DND-41 (cell line): ENCODE measurements around the gene GTPBP2.

Source experiments
- ATAC-seq: fragments of 200-7000 bp; cut with Tn5 transposase; 3 replicates; pipeline ENCODE4 v1.9.1; 2021; ENCODE audit warnings: low read depth; ENCODE audit not compliant: insufficient read depth
- DNase-seq: peaks from one replicate; pipeline ENCODE4 v3.0.0-alpha.2; 2020
- H2AFZ ChIP-seq: 2 replicates; pipeline ENCODE4 v1.6.0; 2012; ENCODE audit warnings: low read depth, low read length
- H3K27ac ChIP-seq: 2 replicates; pipeline ENCODE4 v1.5.1; 2012; ENCODE audit warnings: low read length, inconsistent platforms
- H3K27me3 ChIP-seq: fragments of 200-600 bp; sonication (generic); 2 replicates; pipeline ENCODE4 v1.6.0; 2012; ENCODE audit warnings: low read length, mild to moderate bottlenecking, inconsistent platforms; ENCODE audit not compliant: insufficient read depth, poor library complexity
- H3K36me3 ChIP-seq: 2 replicates; pipeline ENCODE4 v1.5.1; 2012; ENCODE audit warnings: low read length, inconsistent platforms; ENCODE audit not compliant: insufficient read depth
- H3K4me1 ChIP-seq: 2 replicates; pipeline ENCODE4 v1.5.1; 2012; ENCODE audit warnings: mild to moderate bottlenecking, low read length; ENCODE audit not compliant: insufficient read depth
- H3K4me2 ChIP-seq: 2 replicates; pipeline ENCODE4 v1.6.0; 2012; ENCODE audit warnings: mild to moderate bottlenecking, moderate library complexity, low read length, inconsistent platforms; ENCODE audit not compliant: insufficient read depth
- H3K4me3 ChIP-seq, 2 experiments: fragments of 200-600 bp in 1 of 2; shearing (Covaris generic) in 1 of 2; 2 replicates each; pipeline ENCODE4 v1.5.1; 2012 to 2016; ENCODE audit warnings: inconsistent platforms in 2 of 2, low read length in 2 of 2, mild to moderate bottlenecking in 2 of 2, low read depth in 1 of 2, moderate library complexity in 1 of 2
- H3K79me2 ChIP-seq: 2 replicates; pipeline ENCODE4 v1.6.0; 2012; ENCODE audit warnings: low read length, inconsistent platforms; ENCODE audit not compliant: insufficient read depth
- H3K9ac ChIP-seq: 2 replicates; pipeline ENCODE4 v1.6.0; 2012; ENCODE audit warnings: low read depth, mild to moderate bottlenecking, inconsistent platforms, low read length, moderate library complexity
- H3K9me3 ChIP-seq: 2 replicates; pipeline ENCODE4 v1.5.1; 2012; ENCODE audit warnings: low read length, moderate library complexity, mild to moderate bottlenecking, inconsistent platforms; ENCODE audit not compliant: insufficient read depth, severe bottlenecking
- H4K20me1 ChIP-seq: 2 replicates; pipeline ENCODE4 v1.6.0; 2012; ENCODE audit warnings: low read length; ENCODE audit not compliant: insufficient read depth
- EZH2 ChIP-seq: IDR thresholded peaks from 3 replicates; pipeline ENCODE4 v1.6.1; 2012; ENCODE audit warnings: borderline replicate concordance, low read depth, mild to moderate bottlenecking, moderate library complexity, low read length, inconsistent platforms; ENCODE audit not compliant: severe bottlenecking
- TF ChIP-seq, protein P1 (sequence below): IDR thresholded peaks from 2 replicates; pipeline ENCODE4 v1.5.1; 2012; ENCODE audit warnings: borderline replicate concordance, low read length, moderate library complexity, mild to moderate bottlenecking; ENCODE audit not compliant: poor library complexity, severe bottlenecking; ENCODE audit errors: extremely low read depth

GTPBP2 gene, protein sequence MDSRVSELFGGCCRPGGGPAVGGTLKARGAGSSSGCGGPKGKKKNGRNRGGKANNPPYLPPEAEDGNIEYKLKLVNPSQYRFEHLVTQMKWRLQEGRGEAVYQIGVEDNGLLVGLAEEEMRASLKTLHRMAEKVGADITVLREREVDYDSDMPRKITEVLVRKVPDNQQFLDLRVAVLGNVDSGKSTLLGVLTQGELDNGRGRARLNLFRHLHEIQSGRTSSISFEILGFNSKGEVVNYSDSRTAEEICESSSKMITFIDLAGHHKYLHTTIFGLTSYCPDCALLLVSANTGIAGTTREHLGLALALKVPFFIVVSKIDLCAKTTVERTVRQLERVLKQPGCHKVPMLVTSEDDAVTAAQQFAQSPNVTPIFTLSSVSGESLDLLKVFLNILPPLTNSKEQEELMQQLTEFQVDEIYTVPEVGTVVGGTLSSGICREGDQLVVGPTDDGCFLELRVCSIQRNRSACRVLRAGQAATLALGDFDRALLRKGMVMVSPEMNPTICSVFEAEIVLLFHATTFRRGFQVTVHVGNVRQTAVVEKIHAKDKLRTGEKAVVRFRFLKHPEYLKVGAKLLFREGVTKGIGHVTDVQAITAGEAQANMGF

DNA sequence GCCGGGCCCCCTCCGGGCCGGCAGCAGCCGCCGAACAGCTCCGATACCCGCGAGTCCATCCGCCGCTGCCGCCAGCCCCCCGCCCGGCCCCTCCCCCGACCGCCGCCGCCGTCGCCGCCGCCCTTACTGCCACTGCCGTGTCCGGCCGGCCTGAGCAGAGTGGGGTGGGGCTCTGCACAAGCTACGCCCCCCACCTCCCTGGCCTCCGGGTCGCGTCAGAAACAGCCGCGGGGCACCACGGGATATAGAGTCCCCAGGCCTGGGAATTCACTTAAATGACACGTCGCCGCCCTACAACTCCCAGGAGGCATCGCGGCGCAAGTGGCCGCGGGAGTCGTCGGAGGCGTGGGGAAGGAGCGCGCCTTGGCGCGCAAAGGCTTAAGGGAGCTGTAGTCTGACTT lies at the start of gene GTPBP2:
GTPBP2 (minus strand) TSS at position 161 of the 401 bp plus-strand sequence; CDS start at position 59, 102 bp downstream.
- ATAC-seq (peak; percentile 85), DNase-seq (peak; percentile 98)
- Histone ChIP-seq H3K27me3 (no peaks in the 10 kb centered on the region), H3K9me3 (no peaks in the 10 kb centered on the region), H3K27ac (peak within 1 kb of the TSS; percentile 91), H3K4me2 (peak within 1 kb of the TSS; percentile 84), H3K79me2 (peaks cover 31% of the 10 kb centered on the region), H3K4me3 (peak within 1 kb of the TSS; percentile 59 to 70), H3K36me3 (peaks cover 37% of the 10 kb centered on the region), H2AFZ (peak within 1 kb of the TSS; percentile 79), H3K4me1 (peaks cover 33% of the 10 kb centered on the region), H3K9ac (peak within 1 kb of the TSS; percentile 79), H4K20me1 (peaks cover 11% of the 10 kb centered on the region)
- TF ChIP-seq, protein P1, sequence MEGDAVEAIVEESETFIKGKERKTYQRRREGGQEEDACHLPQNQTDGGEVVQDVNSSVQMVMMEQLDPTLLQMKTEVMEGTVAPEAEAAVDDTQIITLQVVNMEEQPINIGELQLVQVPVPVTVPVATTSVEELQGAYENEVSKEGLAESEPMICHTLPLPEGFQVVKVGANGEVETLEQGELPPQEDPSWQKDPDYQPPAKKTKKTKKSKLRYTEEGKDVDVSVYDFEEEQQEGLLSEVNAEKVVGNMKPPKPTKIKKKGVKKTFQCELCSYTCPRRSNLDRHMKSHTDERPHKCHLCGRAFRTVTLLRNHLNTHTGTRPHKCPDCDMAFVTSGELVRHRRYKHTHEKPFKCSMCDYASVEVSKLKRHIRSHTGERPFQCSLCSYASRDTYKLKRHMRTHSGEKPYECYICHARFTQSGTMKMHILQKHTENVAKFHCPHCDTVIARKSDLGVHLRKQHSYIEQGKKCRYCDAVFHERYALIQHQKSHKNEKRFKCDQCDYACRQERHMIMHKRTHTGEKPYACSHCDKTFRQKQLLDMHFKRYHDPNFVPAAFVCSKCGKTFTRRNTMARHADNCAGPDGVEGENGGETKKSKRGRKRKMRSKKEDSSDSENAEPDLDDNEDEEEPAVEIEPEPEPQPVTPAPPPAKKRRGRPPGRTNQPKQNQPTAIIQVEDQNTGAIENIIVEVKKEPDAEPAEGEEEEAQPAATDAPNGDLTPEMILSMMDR, result no peak
- TF ChIP-seq EZH2, result no peak

- no peak for ATAC-seq
- Histone ChIP-seq H3K36me3 (peaks cover 89% of the 10 kb centered on the region), H3K27ac (no peak overlapping the region), H3K9ac (no peak overlapping the region), H3K27me3 (no peaks in the 10 kb centered on the region), H3K4me1 (no peaks in the 10 kb centered on the region), H2AFZ (no peak overlapping the region), H4K20me1 (peaks cover 37% of the 10 kb centered on the region; the same call in 1 of the 2 replicates), H3K9me3 (no peaks in the 10 kb centered on the region), H3K4me3 (no peak overlapping the region), H3K79me2 (peaks cover 27% of the 10 kb centered on the region), H3K4me2 (no peak overlapping the region)
- no peak for TF ChIP-seq EZH2
- no peak for DNase-seq
Observed at GRCh38 chr6:43678341-43678740, 49.3 kb upstream of the GTPBP2 start.

DNA sequence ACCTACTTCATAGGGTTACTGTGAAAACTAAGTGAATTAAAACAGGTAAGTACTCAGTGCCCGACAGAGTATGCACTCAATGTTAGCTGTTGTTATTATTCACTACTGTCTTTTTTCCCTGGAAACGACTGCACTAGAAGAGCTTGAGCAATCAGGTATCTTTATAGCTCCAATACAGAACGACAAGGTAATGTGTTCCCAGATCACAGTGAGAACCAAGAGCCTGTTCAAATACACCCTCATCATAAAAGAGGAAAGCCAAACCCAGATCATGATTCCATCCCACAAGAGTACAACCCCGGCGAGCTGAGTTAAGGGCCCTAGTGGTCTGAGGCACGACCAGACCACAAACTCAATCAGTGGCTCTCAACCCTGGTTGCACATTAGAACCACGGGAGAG lies 48.7 kb upstream of the GTPBP2 start:
- Histone ChIP-seq H3K27me3 (no peaks in the 10 kb centered on the region), H4K20me1 (peaks cover 31% of the 10 kb centered on the region; the same call in 1 of the 2 replicates), H3K4me3 (no peak overlapping the region), H3K79me2 (peaks cover 22% of the 10 kb centered on the region), H3K9ac (no peak overlapping the region), H3K27ac (no peak overlapping the region), H3K4me2 (no peak overlapping the region), H3K36me3 (peaks cover 92% of the 10 kb centered on the region), H3K9me3 (no peaks in the 10 kb centered on the region), H3K4me1 (no peaks in the 10 kb centered on the region), H2AFZ (no peak overlapping the region)
- ATAC-seq, result no peak
- no peak for DNase-seq
- TF ChIP-seq, protein P1, result no peak
- no peak for TF ChIP-seq EZH2

- TF ChIP-seq, protein P1, result no peak
- TF ChIP-seq EZH2, result no peak
Observed at GRCh38 chr6:43676962-43677606, 48.0 kb upstream of the GTPBP2 start.

More at GRCh38 chr6:43676962-43677606, 48.0 kb upstream of the GTPBP2 start:
- ATAC-seq, result no peak
- Histone ChIP-seq H2AFZ (no peak overlapping the region), H3K36me3 (peaks cover 94% of the 10 kb centered on the region), H4K20me1 (peaks cover 24% of the 10 kb centered on the region; the same call in 1 of the 2 replicates), H3K79me2 (peaks cover 15% of the 10 kb centered on the region), H3K4me1 (no peaks in the 10 kb centered on the region), H3K9ac (no peak overlapping the region), H3K4me2 (no peak overlapping the region), H3K9me3 (no peaks in the 10 kb centered on the region), H3K27ac (no peak overlapping the region), H3K27me3 (no peaks in the 10 kb centered on the region), H3K4me3 (no peak overlapping the region)
- no peak for DNase-seq
